ENCODE results near the gene IL10RA.

Gene IL10RA

DNA sequence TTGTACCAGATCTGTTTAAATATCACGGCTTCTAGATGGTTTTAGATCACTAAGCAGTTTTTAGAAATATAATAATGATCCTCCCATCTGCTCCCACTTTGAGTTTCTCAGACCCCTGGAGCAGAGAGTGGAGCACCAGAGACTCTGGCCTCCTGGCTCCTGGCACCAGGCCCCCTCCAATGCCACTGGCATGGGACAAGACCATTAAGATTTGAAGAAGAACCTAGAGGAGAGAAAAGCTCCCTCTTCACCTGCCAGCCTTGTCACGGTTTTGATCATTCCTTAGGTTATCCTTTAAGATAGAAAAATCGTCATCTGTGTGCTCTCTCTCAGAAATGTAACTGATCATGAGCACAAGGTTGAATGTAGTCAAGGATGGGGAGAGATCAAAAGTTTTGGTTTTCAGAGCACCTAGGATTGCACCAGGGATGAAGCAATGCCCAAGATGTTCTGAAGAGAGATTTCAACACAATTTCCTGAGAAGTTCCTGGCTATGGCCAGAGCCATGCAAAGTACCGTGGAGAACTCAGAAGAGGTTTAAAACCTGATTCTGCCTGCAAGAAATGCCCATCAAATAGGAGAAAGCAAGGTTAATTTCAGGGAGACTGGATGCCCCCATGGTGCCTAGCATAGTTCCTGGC is 22.2 kb downstream of the IL10RA start:
- no peak for DNase-seq

DNA sequence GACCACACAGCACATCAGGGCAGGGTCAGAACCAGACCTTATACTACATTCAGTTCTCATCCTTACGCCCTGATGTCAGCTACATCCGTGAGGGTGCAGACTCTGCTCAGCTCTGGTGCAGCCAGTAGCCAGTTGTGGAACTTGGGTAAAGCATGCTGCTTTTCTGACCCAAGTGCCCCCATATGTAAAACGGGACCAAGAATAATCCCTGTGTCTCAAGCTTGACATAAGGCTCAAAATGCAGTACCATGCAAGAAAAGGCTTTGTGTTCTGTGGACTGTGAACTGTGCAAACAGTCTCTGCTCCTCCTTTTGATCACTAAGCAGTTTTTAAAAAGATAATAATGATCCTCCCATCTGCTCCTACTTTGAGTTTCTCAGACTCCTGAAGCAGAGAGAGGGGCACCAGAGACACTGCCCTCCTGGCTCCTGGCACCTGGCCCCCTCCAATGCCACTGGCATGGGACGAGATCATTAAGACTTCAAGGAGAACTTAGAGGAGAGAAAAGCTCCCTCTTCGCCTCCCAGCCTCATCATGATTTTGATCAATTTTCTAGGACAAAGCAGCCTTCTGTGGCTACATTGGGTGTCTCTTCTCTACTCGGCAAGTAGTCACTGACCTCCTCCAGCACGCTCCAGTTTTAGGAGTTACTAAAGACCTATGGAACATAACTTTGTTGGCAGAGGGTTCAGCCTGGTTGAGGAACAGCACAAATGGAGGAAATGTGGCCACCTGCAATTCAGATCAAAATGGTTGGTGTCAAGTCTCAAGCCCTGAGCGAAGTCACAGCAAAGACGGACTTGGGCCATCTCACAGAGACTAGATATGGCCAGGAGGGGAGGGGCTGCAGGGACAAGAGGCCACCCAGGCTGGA is 23.9 kb downstream of the IL10RA start:
- no peak for DNase-seq

DNA sequence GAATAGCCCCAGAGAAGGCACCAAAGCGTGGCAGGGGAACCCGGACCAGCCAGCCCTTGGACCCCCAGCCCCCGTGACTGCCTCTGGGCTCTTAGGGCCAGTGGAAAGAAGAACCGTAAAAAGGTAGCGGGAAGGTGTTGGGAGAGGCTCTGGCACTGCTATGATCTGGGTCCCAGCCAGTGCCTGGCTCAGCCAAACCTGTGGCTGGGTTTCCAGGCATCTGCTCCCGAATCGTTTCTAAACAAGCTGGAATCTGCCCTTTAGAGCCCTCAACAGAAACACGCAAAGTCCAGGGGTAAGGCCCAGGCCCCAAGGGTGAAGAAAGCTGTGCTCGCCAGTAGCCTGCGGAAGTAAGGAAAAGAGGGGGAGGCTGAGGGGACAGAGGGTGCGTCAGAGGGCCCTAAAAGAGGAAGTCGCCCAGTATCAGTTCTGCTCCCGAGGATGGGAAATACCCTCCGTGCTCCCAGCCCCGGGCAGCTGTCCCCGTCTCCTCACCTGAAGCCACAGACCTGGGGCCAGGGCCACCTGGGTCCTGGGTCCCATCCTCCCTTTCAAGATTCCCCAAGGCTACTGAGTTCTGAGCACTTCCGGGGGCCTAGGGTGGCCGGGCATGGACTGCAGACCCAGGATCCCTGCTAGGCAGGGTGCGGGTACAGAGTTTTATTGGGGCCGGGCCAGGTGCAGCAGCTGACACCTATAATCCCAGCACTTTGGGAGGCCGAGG is 24.7 kb downstream of the IL10RA start:
- DNase-seq, result no peak

DNA sequence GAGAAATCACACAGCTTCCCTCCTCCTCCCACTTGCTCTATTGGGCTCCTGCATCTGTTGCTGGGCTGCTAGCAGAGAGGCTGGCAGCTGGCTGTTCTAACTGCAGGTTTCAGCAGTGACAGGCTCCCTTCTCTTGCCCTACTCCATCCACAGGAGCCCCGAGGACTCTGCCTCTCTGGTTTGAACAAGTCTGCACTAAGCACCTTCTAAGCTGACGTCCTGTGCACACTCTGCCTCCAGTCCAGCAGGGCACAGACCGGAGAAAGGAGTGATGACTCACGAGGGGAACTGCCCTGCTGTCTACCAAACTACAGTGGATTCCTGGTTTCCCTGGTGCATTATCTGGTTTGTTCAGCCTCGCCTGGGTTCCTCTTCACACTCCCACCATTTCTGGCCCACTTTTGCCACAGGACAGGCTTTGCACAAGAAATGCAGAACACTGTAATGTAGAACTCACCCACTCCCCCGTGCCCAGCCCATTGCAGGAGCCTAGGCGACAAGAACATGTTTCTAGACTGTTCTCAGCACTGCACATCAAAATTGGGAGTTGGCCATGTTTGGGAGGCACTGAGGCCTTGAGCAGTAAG is 26.0 kb downstream of the IL10RA start:
- DNase-seq, result no peak

DNA sequence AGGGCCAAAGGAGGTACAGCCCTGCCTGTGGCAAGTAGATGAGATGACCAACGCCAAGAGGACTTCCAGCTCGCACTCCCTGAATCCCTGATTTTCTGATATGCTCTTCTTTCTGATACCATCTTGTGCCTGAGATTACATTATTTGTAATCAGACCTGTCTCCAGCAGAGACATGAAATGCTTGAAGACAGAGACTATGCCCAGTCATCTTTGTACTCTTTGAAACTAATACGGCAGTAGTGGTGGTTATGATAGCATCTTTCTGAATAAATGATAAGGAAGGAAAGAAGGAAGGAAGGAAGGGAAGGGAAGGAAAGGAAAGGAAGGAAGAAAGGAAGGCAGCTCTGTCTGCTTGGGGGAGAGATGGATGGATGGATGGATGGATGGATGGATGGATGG is 27.8 kb downstream of the IL10RA start:
- DNase-seq, result no peak

DNA sequence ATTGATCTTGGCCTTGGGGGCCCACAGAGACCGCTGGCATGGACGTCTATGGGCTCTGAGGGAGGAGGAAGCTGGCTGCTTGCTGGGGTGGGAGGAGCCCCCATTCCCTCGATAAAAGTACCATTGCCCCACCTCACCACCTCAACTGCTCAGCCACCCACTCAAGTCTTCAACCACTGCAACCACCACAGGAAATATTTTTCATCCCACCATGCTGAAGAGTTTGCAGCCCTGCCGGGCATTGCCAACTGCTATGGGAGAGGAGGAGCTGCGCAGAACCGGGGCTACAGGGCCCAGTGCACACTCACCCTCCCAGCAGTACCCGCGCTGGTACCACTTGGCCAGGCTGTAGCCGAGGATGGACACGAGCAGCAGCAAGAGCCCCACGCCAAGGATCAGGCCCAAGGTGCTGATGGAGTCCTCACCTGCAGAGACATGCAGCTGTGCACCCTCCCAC is 29.2 kb downstream of the IL10RA start:
- no peak for DNase-seq

DNA sequence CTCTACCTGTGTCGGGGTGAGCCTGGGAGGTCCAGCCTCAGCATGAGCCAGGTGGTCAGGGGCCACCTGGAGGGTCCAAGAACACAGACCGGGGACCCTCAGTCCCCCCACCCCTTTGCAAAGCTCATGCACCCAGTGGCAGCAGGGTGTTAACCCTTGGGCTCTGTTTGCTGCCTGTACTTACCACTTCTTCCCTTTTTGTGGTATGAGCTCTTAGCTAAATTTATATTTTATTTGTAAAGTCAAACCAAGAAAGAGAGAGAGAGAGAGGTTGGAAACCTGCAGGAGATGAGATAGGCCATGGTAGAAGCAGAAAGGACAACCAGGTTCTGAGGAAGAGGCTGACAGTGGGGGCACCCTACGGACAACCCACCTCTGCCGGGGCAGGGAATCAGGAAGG is 29.9 kb downstream of the IL10RA start:
- no peak for DNase-seq

DNA sequence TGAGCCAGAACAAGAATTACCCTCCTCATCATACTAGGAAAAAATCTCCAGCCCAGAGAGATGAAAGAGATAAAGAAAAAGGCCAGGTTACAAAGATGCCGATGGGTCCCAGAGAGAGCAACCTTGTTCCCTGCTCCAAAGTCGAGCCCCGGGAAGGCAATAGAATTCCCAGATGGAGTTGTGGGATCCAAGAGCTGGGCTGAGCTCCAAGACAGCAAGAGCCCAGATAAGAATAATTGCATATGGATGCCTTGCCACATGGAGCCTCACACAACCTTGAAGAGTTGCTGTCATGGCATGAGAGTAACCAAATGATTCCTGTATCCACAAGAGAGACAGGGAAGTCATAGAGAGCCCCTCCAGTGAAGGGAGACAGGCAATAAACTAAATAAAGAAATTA is 30.9 kb downstream of the IL10RA start:
- DNase-seq, result no peak

DNA sequence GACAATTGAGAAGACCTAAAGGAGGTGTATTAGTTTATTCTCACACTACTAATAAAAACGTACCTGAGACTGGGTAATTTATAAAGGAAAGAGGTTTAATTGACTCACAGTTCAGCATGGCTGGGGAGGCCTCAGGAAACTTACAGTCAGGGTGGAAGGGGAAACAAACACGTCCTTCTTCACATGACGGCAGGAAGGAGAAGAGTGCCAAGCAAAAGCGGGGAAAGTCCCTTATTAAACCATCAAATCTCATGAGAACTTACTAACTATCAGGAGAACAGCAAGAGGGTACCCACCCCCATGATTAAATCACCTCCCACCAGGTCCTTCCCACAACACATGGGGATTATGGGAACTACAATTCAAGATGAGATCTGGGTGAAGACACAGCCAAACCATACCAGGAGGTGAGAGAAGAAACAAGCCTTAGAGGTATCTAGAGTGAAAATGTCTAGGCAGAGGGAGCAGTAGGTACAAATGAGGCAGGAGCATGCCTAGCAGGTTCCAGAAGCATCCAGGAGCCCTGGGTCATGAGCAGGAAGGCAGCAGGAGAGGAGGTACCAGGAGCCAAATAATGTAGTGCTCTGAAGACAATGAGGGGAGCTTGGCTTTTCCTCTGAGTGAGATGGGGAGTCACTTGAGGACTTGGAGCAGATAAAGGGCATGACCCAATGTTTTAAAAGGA is 31.6 kb downstream of the IL10RA start:
- no peak for DNase-seq

DNA sequence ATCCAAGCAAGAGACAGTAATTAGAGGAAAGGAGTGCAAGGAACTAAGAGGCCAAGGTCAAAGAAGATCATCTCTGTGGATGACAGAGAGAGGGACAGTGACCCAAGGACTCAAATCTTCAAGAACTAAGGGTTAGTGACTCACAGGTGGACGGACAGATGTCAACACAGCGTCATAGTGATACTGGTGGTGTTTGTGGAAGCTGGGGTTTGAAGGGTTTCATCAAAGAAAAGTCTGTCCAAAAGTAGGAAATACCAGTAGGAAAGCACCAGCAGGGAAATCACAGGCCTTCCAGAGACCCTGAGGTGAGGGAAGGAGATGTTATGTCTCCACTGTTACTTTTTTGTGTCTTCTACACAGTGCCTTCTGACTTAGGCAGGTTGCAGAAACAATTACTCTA is 32.2 kb downstream of the IL10RA start:
- no peak for DNase-seq

DNA sequence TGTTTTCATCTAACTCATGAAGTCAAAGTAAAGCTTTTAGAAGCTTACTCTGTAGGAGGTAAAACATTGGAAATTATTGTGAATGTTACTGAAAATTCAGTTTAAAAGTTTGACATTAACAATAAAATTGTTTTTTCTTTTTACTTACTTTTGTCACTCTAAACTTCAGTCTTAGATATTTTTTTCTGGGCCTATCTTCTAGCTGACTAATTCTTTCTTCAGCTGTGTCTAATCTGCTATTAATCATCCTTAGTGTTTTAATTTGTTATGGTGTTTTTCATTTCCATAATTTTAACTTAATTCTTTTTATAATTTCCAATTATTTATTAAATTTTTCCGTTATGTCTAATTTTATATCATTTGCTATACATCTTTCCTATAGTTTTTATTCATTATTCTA is 35.0 kb downstream of the IL10RA start:
- DNase-seq, result no peak

DNA sequence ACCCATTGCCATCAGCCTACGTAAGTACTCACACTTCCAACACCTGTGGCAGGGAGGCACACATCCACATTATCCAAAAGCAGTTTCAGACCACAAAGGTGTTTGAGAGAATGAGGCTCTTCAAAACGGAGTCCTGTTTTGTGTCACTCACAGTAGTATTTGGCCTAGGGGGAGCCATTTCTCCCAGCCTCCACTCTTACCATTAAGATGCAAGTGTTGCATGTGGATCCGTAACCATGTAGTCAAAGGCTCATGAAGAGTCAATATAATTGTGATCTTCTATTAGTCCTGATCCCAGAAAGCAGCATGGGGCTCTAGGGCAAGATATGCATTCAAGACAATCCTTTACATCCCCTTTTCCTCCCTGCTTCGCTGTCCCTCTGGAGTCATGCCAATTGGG is 41.5 kb downstream of the IL10RA start:
- no peak for DNase-seq

DNA sequence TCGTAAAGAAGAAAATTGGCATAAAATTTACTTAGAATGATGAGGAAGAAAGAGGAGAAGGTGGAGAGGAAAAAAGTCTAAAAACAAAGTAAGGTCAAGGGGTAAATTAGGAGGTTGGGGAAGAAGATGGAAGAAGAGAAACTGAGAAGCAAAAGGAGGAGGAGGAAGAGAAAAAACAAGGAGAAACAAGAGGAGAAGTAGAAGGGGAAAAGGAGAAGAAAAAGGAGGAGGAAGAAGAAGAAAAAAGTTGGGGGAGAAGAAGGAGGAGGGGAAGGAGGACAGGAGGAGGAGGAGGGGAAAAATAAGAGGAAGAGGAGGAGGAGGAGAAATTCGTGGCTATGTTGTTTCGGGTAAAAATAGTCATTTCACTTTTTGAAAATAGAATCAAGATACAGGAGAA is 42.4 kb downstream of the IL10RA start:
- no peak for DNase-seq

DNA sequence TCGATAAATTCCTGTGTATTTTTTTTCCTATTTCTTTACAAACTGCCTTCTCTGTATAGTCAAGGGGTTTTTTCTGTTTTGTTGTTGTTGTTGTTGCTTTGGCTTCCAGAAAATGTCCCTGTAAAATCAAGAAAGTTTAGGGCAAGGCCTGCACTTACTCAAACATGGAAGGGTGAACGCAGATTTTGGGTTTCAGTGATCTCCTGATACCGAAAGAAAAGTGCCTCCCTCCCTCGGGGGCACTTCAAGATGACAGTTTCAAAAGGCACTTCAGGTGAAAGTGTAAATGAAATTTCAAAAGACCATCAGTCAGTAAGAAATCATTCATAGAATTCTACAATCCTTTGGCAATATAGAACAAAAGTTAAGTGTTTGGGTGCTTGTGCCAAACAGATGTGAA is 47.2 kb downstream of the IL10RA start:
- no peak for DNase-seq

DNA sequence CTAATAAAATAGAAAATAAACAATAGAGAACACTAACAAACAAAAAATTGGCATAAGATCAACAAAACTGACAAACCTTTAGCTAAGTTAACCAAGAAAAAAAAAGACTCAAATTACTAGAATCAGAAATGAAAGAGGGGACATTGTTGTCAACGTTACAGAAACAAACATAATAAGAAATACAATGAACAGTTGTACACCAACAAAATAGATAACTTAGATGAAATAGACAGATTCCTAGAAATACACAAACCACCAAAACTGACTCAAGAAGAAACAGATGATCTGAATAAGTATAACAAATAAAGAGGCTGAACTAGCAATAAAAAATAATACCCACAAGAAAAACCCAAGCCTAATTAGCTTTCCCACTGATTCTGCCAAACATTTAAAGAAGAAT is 55.9 kb downstream of the IL10RA start:
- DNase-seq, result no peak

DNA sequence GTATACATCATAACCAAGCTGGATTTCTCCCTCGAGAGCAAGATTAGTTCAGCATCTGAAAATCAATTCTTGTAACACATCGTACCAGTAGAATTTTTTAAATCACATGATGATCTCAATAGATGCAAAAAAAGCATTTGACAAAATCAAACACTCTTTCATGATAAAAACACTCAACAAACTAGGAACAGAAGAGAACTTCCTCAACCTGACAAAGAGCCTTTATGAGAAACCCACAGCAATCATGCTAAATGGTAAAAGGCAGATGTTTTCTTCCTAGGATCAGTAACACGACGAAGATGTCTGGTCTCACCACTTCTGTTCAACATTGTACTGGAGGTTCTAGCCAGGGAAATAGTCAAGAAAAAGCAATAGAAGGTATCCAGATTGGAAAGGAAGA is 56.6 kb downstream of the IL10RA start:
- DNase-seq, result no peak

DNA sequence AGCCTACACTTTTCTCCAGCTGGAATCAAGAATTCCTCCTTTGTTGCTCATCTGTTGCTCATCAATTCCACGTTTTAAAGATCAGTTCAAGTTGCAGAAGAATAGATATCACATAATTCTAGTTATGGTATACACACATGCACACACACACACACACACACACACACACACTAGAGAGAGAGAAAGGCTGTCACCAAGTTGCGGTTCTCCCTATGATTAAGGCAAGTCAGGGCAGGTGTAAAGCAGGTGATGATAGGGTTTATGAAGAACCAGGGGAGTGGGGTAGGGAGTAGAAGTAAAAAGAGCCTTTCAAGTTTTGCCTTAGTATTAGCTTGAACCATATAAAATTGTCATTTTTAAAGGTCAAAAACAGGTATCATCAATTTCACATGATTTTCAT is 59.0 kb downstream of the IL10RA start:
- DNase-seq, result peak; percentile 61

DNA sequence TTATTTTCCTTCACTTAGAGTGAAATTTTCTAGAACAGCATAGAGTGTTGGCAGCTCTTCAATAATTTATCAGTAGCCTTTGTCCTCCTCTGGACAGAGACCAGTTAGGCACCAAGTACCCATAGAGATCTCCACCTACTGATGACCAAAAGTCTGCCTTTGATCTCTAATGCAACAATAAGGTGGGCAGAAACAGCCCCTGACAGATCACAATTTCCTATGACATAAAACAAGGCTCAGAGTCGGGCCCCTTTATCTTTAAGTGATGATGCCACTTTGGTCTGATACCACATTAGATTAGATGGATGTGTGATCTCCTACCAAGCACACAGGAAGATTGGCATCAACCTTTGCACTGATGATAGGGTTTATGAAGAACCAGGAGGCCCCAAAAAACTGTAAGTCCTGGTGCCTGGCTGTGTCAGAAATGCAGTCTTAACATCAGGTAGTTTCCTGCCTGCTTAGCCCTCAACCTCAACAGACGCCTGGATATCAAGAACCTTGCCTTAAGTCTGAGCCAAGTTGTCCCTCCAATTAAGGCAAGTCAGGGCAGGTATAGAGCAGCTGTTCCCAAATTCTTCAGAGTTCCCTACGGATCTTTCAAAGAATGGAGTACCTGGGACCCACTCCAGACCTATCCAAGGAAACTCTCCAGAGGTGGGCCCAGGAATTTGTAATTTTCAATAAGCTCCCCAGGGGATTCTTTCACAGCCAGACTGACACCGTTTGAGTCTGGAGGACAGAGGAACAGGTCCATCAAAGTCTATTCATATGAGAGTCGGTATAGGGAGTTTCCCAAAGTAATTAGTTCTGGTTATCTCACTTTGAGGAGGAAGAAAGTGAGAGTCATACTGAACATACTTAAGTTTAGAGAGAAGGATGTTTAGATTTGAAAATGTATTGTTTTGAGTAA is 60.1 kb downstream of the IL10RA start:
- no peak for DNase-seq

DNA sequence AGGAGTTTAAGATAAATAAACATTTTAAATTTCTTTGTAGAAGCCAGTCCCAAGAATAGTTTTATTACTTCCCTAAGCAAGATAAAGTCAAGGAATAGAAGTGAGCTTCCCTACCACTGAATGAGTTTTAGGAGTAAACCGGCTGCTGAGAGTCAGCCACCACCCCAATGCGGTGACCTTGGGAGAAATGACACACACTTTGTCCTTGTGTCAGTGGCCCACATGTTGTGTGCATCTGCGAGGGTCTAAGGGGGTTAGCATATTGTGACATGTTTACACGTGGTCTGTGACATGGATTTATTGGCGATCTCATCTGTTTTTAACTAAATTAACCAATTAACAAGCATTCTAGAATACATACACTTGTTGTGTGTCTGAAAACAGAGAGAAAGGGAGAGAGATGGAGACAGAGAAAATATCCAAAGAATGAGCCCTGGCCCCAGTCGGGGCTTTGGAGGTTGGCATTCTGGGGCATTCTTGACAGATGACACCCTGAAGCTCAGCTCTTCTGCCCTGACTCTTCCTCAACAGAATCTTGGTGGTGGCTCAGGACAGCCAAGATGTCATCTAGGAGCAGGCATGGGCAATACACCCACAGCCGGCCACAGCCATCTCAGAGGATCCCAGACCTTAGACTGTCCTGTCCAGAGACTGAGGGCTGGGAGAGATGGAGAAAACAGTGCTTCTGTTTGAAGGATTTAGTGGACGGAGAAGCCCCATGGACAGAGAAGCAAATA is 60.9 kb downstream of the IL10RA start:
- DNase-seq, result no peak

DNA sequence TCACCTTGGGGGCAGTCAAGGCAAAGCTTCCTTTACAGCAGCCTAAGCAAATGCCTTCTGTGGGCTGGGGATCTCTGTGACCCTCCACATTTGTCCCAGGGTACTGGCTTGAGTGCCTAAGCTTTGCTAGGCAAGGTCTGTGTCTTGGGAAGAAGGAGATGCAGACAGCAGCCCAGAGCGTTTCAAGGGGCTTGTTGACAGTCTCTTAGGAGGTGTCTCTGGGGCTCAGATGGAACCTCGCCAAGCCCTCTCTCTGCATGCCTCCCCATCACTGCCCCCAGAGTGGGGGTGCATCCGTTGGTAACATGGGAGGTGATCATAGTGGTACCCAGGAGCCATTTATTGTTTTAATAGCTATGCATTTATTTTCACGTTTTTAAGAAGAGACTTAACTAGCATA is 61.6 kb downstream of the IL10RA start:
- no peak for DNase-seq
